ENCODE results near the gene TMC6.

Gene TMC6

GRCh38 chr17:78063489-78063888 is 65.1 kb downstream of the TMC6 start:
- DNase-seq: no peak

GRCh38 chr17:78062596-78062995 is 66.0 kb downstream of the TMC6 start:
- DNase-seq: no peak

Measured in NCI-H1048 (cell line).